Left cardiac atrium (tissue), 4 donors: ENCODE measurements around the gene SPECC1L. TPM values are rescaled to one million over a fixed set of nuclear protein-coding genes. Genes with fewer than 3 reads are reported as not detected.
"Not testable (repeated sequence)": the region's sequence is repeated elsewhere in the genome, so short reads cannot be mapped to it uniquely, and the experiment has no call there.

Experiments used
- ATAC-seq, 2 donors: fragments of 200-7000 bp; cut with Tn5 transposase; one replicate each; pipeline ENCODE4 v1.9.1; 2020; ENCODE audit warnings: mild to moderate bottlenecking in 2 of 2, moderate library complexity in 2 of 2
- DNase-seq: peaks from one replicate; pipeline ENCODE4 v3.0.0-alpha.2; 2020
- intact Hi-C, 2 donors: fragments of 100-400 bp; cut with DNase I; formaldehyde crosslinking; loops; one replicate each; pipeline versions ENCODE4 v1.14.1 to v1.15.1; 2022 to 2023
- total RNA-seq, 2 donors: library from RNA; stranded (reverse); fragmentation: NEBNext Ultra II Directional; extraction: Animal tissue kit (Norgen Biotek cat#: 25700); gene quantifications; one replicate each; pipeline ENCODE4 v1.2.1, GENCODE V29; 2021
- donor health status: DM: no; HTN: yes; CAD: no.
- donor health status: DM: no; HTN: yes; CAD: no; lungs with severe emphysema.
- donor health status: DM: yes; HTN: yes; CAD: no.
- donor health status: Dilated cardiomyopathy.

SPECC1L gene
- total RNA-seq, 2 donors from 2014 or later, result 54.5 to 59.1 TPM

DNA sequence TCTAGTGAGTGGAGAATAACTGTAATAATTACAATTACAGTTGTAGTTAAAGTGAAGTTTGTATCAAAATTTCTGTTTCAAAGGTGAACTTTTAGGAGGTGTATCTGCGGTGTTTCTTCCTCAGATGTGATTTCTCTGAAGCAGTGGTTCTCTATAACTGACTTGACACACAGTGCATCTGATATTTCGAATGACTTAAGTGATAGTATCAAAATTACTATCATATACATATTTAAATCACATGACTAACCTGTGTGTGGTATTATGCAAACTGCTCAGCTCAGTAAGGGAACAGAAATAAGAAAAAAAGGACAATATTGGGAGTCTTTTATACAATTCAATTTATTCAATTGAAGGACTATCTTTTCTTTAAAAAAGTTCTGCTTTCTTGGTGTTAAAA lies 2.4 kb downstream of the SPECC1L start:
- DNase-seq, ATAC-seq, intact Hi-C loops: not testable (repeated sequence)

DNA sequence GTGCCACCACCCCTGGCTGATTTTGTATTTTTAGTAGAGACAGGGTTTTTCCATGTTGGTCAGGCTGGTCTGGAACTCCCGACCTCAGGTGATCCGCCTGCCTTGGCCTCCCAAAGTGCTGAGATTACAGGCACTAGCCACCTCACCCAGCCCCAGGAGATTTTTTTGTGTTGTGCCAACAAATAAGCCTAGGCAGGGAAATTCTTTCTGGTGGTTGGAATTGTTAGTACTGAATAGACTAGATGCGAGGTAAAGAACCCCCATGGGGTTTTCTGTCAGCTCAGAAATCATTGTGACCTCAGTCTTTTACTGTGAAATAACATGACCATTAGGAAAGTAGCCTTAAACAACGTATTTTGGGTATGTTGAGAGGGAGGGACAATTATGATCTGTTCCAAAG lies 3.3 kb downstream of the SPECC1L start:
- ATAC-seq, intact Hi-C loops, DNase-seq: not testable (repeated sequence)

- intact Hi-C loops, ATAC-seq: not testable (repeated sequence)
- DNase-seq, result peak; percentile 22
These were observed 4.2 kb downstream of the SPECC1L start for GRCh38 chr22:24274696-24275405.

- ATAC-seq, intact Hi-C loops, DNase-seq: not testable (repeated sequence)
These were observed 9.7 kb downstream of the SPECC1L start for GRCh38 chr22:24280363-24280762.

- DNase-seq (no peak), ATAC-seq (no peak)
- intact Hi-C loops, result no loop called here
These were observed 11.8 kb downstream of the SPECC1L start for GRCh38 chr22:24282401-24282800.

- DNase-seq (no peak), ATAC-seq (peak in 1 of 2 donors; percentile 53)
- intact Hi-C loops, result no loop called here
These were observed 14.1 kb downstream of the SPECC1L start for GRCh38 chr22:24284747-24285203.

DNA sequence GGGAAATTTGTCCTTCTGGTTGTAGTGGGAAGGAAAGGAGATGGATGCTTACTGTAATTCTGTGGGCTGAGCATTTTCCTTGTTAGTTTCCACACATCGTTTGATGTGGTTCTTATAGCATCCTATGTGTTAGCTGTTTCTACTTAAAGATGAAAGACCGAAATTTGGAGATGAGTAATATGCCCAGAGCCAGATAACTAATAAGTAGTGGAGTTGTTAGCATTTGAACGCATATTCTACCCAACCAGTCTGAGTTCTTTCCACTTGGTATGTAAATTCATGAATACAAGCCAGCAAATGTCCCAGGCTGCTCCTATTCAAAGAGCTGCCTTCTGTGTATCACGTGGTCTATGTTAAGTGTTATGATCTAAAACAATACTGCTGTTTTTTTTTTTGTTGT lies 14.6 kb downstream of the SPECC1L start:
- DNase-seq, result no peak
- intact Hi-C loops, result no loop called here
- ATAC-seq, result no peak

DNA sequence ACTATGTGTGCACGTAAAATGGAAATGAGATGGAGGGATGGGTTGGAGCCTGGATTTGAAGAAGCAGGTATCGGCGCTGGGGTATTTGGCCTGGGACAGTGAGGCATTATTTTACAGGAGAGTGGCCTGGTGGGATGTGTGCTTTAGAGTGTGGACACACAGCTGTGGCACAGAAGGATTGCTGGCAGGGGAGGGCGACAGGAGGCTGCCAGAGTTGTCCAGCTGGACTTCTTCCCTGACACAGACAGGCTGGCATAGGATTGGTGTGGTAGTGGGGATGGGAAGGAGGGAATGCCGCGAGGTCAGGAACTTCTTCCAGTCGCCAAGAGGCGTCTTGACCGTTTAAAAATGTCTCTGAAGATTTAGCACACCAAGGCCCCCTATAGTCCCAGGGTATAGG lies 16.6 kb downstream of the SPECC1L start:
- DNase-seq, intact Hi-C loops: not testable (repeated sequence)
- ATAC-seq, result peak; percentile 40 to 58

- ATAC-seq, intact Hi-C loops: not testable (repeated sequence)
These were observed 17.2 kb downstream of the SPECC1L start for GRCh38 chr22:24287801-24288200.

DNA sequence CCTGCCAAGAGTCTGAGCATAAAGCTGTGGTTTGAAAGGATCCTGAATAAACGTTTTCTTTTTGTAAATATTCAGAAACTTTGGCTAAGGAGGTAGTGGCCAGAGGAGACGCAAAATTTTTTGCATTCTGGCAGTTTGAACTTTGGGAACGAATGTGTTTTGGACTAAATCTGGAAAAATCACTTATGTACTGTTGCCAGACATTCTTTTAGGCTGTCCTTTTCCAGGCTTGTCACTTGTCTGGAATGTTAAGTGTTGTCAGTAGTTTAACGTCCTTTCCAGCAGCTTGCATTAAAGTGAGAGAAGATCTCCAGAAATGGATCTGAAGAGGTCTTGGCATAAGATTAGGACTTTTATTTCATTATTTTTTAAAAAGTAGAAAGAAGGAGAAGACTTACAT lies 18.5 kb downstream of the SPECC1L start:
- DNase-seq (no peak), ATAC-seq (peak; percentile 76 to 80)
- intact Hi-C loops, result no loop called here

More at GRCh38 chr22:24287801-24288200, 17.2 kb downstream of the SPECC1L start:
- DNase-seq, result not testable (repeated sequence)

DNA sequence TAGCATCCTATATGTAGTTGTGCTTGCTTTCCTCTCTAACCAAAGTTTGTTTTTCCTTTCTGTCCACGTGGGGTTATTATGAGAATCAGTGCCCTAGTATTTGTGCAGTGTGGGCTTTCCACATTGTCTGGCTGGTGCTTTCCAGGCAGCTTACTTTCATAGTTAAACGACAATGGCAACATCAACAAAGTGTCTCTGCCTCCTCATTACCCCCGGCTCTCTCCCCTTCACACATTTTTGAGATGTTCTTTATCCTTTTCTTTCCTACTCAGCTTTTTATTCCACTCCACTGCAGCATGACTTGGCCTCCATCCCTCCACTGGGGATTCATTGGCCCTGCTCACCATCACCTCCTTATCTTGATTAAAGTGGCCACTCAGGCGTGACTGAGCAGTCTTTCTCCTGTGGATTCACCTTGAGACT lies 19.1 kb downstream of the SPECC1L start:
- peak; percentile 19 to 27 for ATAC-seq
- intact Hi-C loops, result no loop called here

DNA sequence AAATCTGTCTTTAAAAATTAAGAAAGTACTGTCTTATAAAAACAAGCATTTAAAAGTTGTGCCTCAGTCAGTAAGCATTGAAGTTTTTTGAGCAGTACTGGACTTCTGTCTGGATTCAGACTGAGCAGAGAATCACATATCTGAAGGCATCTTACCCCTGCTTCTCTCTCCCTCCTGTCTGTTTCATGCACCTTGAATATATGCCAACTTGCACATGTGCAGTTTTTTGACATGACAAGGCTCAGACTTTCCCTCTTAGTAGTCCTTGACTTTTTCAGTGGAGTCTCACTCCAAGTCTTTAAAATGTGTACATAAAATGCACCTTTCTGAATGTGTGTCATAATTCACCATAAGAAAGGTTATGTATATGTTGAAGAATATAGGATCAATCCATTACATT lies 19.8 kb downstream of the SPECC1L start:
- ATAC-seq (no peak), DNase-seq (no peak)
- intact Hi-C loops, result no loop called here

More for the DNA sequence above, 19.1 kb downstream of the SPECC1L start:
- DNase-seq, result no peak

GRCh38 chr22:24291515-24292201 lies 21.0 kb downstream of the SPECC1L start:
- no peak for ATAC-seq
- intact Hi-C loops, result no loop called here
- no peak for DNase-seq

DNA sequence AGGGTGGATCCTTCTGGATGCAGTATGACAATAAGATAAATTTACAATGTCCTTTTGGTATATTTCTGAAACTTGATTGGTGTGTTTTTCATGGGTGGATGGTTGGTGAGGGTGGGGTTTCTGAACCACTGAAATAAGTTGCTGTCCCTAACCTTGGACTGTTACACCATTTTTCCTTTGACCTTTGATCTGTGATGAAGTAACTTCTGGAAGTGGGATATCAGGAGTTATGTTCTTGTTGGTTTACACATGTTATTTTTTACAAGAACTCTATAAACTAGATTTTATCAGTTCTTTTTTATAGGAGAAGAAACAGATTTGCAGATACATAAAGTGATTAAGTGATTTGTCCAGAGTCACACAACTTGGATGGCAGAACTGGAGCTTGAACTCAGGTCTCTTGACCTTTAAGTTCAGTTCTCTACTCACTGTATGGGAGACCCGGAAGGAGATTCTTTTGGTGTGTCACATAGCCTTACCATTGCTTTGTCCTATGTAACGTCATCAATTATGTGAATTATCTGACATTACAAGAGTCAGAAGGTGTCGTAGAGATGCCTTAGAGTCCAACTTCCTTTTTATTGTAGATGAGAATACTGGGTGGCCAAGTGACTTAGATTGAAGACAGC lies 21.7 kb downstream of the SPECC1L start:
- DNase-seq, ATAC-seq, intact Hi-C loops: not testable (repeated sequence)

- ATAC-seq, intact Hi-C loops, DNase-seq: not testable (repeated sequence)
These were observed 24.3 kb downstream of the SPECC1L start for GRCh38 chr22:24294913-24295312.

DNA sequence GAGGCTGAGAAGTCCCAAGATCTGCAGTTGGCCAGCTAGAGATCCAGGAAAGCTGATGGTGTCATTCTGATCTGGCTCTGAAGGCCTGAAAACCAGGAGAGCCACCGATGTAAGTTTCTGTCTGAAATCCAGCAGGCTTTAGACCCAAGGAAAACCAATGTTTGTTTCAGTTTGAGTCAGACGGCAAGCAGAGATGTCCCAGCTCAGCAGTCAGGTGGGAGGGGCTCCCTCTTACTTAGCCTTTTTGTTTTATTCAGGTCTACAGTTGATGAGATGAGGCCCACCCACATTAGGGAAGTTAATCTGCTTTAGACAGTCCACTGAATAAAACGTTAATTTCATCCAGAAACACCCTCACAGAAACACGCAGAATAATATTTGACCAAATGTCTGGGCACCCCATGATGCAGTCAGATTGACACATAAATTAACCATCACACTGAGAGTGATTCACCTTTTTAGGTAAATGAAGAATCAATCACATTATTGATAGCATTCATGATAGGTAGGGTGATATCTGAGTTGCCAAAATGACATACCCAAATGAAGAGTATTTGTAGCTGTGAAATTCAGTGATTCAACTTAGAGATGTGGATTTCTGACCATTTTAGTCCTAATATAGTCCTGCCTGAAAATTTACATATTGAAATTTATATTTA lies 28.0 kb downstream of the SPECC1L start:
- DNase-seq, ATAC-seq, intact Hi-C loops: not testable (repeated sequence)

- DNase-seq, ATAC-seq, intact Hi-C loops: not testable (repeated sequence)
These were observed 29.9 kb downstream of the SPECC1L start for GRCh38 chr22:24300522-24300921.

- ATAC-seq (no peak), DNase-seq (no peak)
- intact Hi-C loops, result no loop called here
These were observed 32.0 kb downstream of the SPECC1L start for GRCh38 chr22:24302591-24302990.

- peak; percentile 31 to 32 for ATAC-seq
These were observed 32.4 kb downstream of the SPECC1L start for GRCh38 chr22:24303007-24303406.

More at GRCh38 chr22:24303007-24303406, 32.4 kb downstream of the SPECC1L start:
- no peak for DNase-seq
- intact Hi-C loops, result no loop called here
